Heart left ventricle (tissue), 16 donors: ENCODE results near the gene RANBP3. TPM values are rescaled to one million over a fixed set of nuclear protein-coding genes. Genes with fewer than 3 reads are reported as not detected.

ENCODE experiments used
- ATAC-seq, 4 donors: fragments of 200-7000 bp; cut with Tn5 transposase; one replicate each; pipeline ENCODE4 v1.9.1; 2020 to 2022; ENCODE audit warnings: moderate library complexity in 4 of 4, mild to moderate bottlenecking in 3 of 4, moderate number of reproducible peaks in 1 of 4
- DNase-seq, 5 donors: peaks; one replicate each; pipeline ENCODE4 v3.0.0-alpha.2; 2020
- H3K27ac ChIP-seq, 12 donors: fragments of 200-600 bp; sonication (generic) in 4 of 12; one replicate each; pipeline versions ENCODE4 v1.5.0 to v1.8.0; 2016 to 2022; ENCODE audit warnings: mild to moderate bottlenecking in 2 of 12
- H3K27me3 ChIP-seq, 9 donors: fragments of 200-600 bp; sonication (generic) in 2 of 9; one replicate each; pipeline versions ENCODE4 v1.5.1 to v1.8.0; 2016 to 2022; ENCODE audit warnings: mild to moderate bottlenecking in 3 of 9
- H3K36me3 ChIP-seq, 9 donors: fragments of 200-600 bp; sonication (generic) in 2 of 9; one replicate each; pipeline versions ENCODE4 v1.5.0 to v1.8.0; 2018 to 2022; ENCODE audit warnings: mild to moderate bottlenecking in 2 of 9
- H3K4me1 ChIP-seq, 12 donors: fragments of 200-600 bp; sonication (generic) in 4 of 12; one replicate each; pipeline versions ENCODE4 v1.5.0 to v1.8.0; 2016 to 2022; ENCODE audit warnings: mild to moderate bottlenecking in 3 of 12
- H3K4me3 ChIP-seq, 12 donors: fragments of 200-600 bp; sonication (generic) in 4 of 12; one replicate each; pipeline versions ENCODE4 v1.5.0 to v1.8.0; 2017 to 2022; ENCODE audit warnings: mild to moderate bottlenecking in 9 of 12, moderate library complexity in 4 of 12
- H3K9me3 ChIP-seq, 12 donors: fragments of 200-600 bp; sonication (generic) in 4 of 12; one replicate each; pipeline versions ENCODE4 v1.5.0 to v1.8.0; 2016 to 2022; ENCODE audit warnings: mild to moderate bottlenecking in 1 of 12
- CTCF ChIP-seq, 12 donors: fragments of 200-600 bp; sonication (generic) in 4 of 12; IDR thresholded peaks; one replicate each; pipeline versions ENCODE4 v1.5.0 to v1.8.0; 2018 to 2022; ENCODE audit warnings: antibody characterized with exemption in 12 of 12, mild to moderate bottlenecking in 5 of 12
- POLR2A ChIP-seq, 2 donors: fragments of 450-650 bp; IDR thresholded peaks; one replicate each; pipeline ENCODE4 v1.6.1; 2017; ENCODE audit warnings: antibody characterized with exemption in 2 of 2, mild to moderate bottlenecking in 2 of 2, moderate library complexity in 2 of 2
- WGBS, 4 donors: extraction: QIAGEN DNeasy Blood & Tissue Kit in 2 of 4; methylation state at CpG; one replicate each; pipeline versions ENCODE4 v1.1.5 to v1.1.7; 2013 to 2018; 5-methylcytosine and 5-hydroxymethylcytosine counted together
- intact Hi-C, 10 donors: fragments of 100-400 bp; cut with DNase I; formaldehyde crosslinking; loops; one replicate each; pipeline versions ENCODE4 v1.11.1 to v1.14.2; 2022
- polyA plus RNA-seq, 2 donors: library from polyadenylated mRNA; stranded (reverse); fragments of 200-250 nt; gene quantifications; one replicate each; pipeline ENCODE4 v1.2.3, GENCODE V29; 2013
- total RNA-seq, 9 donors: library from RNA; depleted of rRNA in 2 of 9; stranded (reverse); fragments of >200 nt in 2 of 9; fragmentation: NEBNext Ultra II Directional in 3 of 9; extraction: Animal tissue kit (Norgen Biotek cat#: 25700) in 3 of 9; gene quantifications; one replicate each; pipeline versions ENCODE4 v1.1.0 to v1.2.4, GENCODE V29; 2016 to 2023
- donor health status: ischemic (EF 13 %, LVEDD 7.1; RV severe dilation, severe dysfunction).
- donor health status: healthy with polysubstance abuse.
- donor health status: DM: no; HTN: yes; CAD: no.
- donor health status: DM: no; HTN: no; CAD: no.
- donor health status: ischemic (EF 25% LVEDD 6.9; RV normal size, moderate dysfunction).
- donor health status: ischemic (EF 25% LVEDD 5.7; RV mildly dilated, moderate dysfunction).
- donor health status: healthy.
- donor health status: DM: yes; HTN: yes; CAD: no.
- donor health status: ischemic (EF 35%, LVEDD 5.7; RV mildly dilated, moderate dysfunction).
- donor health status: nonischemic (EF 11% LVEDD 7.7; RV severe dilation, severe dysfunction).
- donor health status: DM: yes; HTN: yes; CAD: no.
- donor health status: PGD.
- donor health status: ischemic (EF 29% LVEDD 5.4; RV normal size, mild dysfunction).
- donor health status: nonischemic (EF 23%, LVEDD 6.1; RV moderate dilation, normal function).

Gene RANBP3
- total and polyA plus RNA-seq, 11 donors = 29.4 to 80.7 (median 58.0) TPM

- Histone ChIP-seq H3K4me3 (no peak overlapping the region), H3K27ac (peak overlapping the region in 4 of 12 donors; percentile 13 to 28 (median 20)), H3K36me3 (peaks cover 0 to 23% (median 0%) of the 10 kb centered on the region in 9 donors), H3K4me1 (peaks cover 0 to 14% (median 3%) of the 10 kb centered on the region in 12 donors), H3K27me3 (no peaks in the 10 kb centered on the region), H3K9me3 (no peaks in the 10 kb centered on the region)
- intact Hi-C loops = loop anchor here (2.0 to 10.0 kb wide), 8 partner anchors 34 to 251 kb away; partner anchors contain the start of gene NRTN (in 7 of the 10)
- 63 to 73% (median 66%) methylated on average over 21 of the region's 21 CpGs for WGBS, 4 donors
- no peak for TF ChIP-seq CTCF (IDR thresholded peaks at IDR 0.05)
- no peak for TF ChIP-seq POLR2A (IDR thresholded peaks at IDR 0.05)
- DNase-seq (peak in 1 of 5 donors; percentile 62), ATAC-seq (peak in 1 of 4 donors; percentile 41)
Measured at GRCh38 chr19:6023085-6023682, 45.2 kb upstream of the RANBP3 start.

- intact Hi-C loops = loop anchor here (1.0 to 10.0 kb wide), 10 partner anchors 34 to 250 kb away; partner anchors contain the start of gene NRTN (in 7 of the 10)
- Histone ChIP-seq H3K27me3 (no peaks in the 10 kb centered on the region), H3K36me3 (peaks cover 0 to 23% (median 0%) of the 10 kb centered on the region in 9 donors), H3K27ac (peak overlapping the region in 4 of 12 donors; percentile 13 to 28 (median 20)), H3K4me3 (no peak overlapping the region), H3K4me1 (peaks cover 0 to 14% (median 3%) of the 10 kb centered on the region in 12 donors), H3K9me3 (no peaks in the 10 kb centered on the region)
- 68 to 76% (median 72%) methylated on average over 14 to 16 of the region's 16 CpGs for WGBS, 4 donors
- no peak for TF ChIP-seq POLR2A (IDR thresholded peaks at IDR 0.05)
- peak in 3 of 12 donors; percentile 4 to 12 (median 5) for TF ChIP-seq CTCF (IDR thresholded peaks at IDR 0.05)
- ATAC-seq (peak in 3 of 4 donors; percentile 17 to 32 (median 25)), DNase-seq (no peak)
Measured at GRCh38 chr19:6022570-6023064, 44.7 kb upstream of the RANBP3 start.

- ATAC-seq (peak; percentile 84 to 94 (median 92)), DNase-seq (peak; percentile 70 to 87 (median 80))
- H3K36me3 ChIP-seq = peaks cover 0 to 18% (median 0%) of the 10 kb centered on the region in 9 donors
- H3K4me1 ChIP-seq = peaks cover 0 to 14% (median 3%) of the 10 kb centered on the region in 12 donors
- peak overlapping the region in 1 of 12 donors; percentile 17 for H3K27ac ChIP-seq
- no peaks in the 10 kb centered on the region for H3K9me3 ChIP-seq
- TF ChIP-seq CTCF (IDR thresholded peaks at IDR 0.05) = peak; percentile 71 to 88 (median 78)
- no peak for TF ChIP-seq POLR2A (IDR thresholded peaks at IDR 0.05)
- WGBS, 4 donors = 48 to 50% (median 49%) methylated on average over 29 of the region's 29 CpGs
- intact Hi-C loops = loop anchor here (1.0 to 10.0 kb wide), 11 partner anchors 33 to 250 kb away; partner anchors contain the start of gene NRTN (in 7 of the 10)
- no peak overlapping the region for H3K4me3 ChIP-seq
- H3K27me3 ChIP-seq = no peaks in the 10 kb centered on the region
Measured at GRCh38 chr19:6021878-6022569, 44.1 kb upstream of the RANBP3 start.
